GM21786 (cell line): ENCODE data around the gene CCDC32.
"Not testable (repeated sequence)": the region's sequence is repeated elsewhere in the genome, so short reads cannot be mapped to it uniquely, and the experiment has no call there.

Experiments used
- ATAC-seq: cut with Tn5 transposase; IDR thresholded peaks from one replicate; pipeline ENCODE4 v1.9.1; 2021; ENCODE audit not compliant: unreplicated experiment

Gene CCDC32, protein sequence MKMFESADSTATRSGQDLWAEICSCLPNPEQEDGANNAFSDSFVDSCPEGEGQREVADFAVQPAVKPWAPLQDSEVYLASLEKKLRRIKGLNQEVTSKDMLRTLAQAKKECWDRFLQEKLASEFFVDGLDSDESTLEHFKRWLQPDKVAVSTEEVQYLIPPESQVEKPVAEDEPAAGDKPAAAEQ

DNA sequence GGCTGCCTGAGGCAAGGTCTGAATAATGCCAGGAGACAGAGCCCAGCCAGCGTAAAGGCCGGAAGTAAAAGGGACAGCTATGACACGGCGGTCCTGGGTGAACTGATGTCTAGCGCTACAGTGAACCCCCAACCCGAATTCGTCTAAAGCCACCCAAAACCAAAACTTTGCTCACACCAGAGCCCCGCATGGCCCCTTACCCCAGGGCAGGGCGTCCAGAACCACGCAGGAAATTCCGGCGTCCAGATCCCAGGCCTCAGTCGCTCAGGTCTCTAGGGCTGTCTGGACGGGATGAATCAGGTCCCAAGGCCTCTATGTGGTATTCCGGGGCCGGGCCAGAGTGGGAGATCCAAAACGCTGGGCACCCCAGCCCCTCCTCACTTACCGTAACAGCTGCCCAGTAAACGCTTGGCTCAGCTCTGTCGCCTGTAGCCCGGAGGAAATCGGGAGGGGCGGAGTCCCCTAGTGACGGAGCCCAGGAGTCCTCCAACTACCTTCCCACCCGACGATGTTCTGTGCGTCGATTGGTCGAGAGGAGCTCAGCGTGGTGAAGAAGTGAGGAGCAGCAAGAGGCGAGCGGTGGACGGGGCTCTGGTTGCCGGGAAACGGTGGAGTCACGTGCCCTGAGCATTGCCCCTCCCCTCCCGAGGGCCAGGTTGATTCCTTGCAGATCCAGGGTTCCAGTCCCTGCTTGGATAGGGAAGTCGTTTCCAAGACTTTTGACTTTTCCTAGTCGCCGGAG is at the start of gene CCDC32:
Gene CCDC32 (minus strand): TSS at position 452 of the 742 bp plus-strand sequence. CDS start 2,027 bp downstream, outside the sequence.
- ATAC-seq: peak; percentile 94

DNA sequence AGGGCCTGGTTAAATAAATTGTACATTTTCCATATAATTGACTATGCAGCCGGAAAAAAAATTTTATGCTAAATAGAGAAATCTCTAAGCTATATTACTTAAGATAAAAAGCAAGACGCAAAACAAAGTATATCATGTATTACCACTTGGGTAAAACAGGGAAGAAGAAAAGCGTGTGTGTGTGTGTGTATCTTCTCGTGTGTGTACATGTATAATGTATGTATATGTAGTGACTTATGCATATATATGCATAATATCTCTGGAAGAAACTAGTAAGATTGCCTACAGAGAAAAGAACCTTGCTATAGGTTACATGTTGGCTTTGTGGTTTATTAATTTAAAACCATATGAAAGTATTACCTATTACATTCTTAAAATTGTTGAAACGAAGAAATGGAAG is 48.2 kb upstream of the CCDC32 start:
- no peak for ATAC-seq

DNA sequence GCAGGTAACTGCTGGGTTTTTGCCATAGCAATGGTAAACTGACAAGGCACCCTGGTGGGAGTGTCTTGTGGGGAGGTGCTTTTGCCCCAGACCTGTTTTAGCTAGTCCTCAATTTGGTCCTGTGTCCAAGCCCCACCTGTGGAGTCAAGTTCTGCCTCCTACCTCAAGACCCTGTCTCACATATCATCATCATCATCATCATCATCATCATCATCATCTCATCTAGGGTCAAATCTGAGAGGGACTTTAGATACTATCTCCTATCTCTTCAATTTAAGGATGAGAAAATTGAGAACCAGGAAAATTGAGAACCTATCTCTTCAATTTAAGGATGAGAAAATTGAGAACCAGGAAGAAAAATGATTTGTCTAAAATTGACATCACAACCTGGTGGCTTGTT is 39.1 kb upstream of the CCDC32 start:
- no peak for ATAC-seq

DNA sequence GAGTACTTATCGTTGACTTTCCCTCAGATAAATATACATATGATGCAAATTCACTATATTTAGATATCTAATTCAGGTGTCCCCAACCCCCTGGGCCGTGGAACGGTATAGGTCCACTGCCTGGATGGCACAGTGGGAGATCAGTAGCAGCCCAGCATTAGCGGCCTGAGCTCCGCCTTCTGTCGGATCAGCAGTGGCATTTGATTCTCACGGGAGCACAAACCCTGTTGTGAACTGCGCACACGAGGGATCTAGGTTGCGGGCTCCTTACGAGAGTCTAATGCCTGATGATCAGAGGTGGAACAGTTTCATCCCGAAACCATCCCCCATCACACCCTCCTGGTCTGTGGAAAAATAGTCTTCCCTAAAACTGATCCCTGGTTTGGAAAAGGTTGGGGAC is 36.1 kb upstream of the CCDC32 start:
- no peak for ATAC-seq

DNA sequence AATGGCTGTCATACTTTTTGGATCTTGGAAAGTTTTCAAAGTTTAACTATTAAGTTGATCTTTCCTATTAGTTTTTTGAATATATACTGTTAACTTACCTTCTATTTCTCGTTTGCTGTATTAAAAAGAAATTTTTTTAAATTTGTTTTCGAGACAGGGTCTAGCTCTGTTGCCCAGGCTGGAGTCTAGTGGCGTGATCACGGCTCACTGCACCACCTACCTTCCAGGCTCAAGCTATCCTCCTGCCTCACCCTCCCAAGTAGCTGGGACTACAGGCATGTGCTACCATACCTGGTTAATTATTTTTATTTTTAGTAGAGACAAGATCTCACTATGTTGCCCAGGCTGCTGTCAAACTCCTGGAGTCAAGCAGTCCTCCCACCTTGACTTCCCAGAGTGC is 33.8 kb upstream of the CCDC32 start:
- ATAC-seq: no peak

DNA sequence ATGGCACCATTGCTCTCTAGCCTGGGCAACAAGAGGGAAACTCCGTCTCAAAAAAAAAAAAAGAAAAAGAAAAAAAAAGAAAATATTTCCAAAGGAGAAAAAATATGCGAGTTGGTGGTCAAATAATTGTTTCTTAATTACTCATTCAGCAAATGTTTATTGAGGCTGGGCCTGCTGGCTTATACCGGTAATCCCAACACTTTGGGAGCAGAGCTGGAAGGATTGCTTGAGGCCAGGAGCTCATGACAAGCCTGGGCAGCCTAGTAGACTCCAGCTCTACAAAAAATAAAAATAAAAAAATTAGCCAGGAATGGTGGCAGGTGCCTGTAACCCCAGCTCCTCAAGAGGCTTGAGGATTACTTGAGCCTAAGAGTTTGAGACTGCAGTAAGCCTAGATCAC is 33.3 kb upstream of the CCDC32 start:
- no peak for ATAC-seq

DNA sequence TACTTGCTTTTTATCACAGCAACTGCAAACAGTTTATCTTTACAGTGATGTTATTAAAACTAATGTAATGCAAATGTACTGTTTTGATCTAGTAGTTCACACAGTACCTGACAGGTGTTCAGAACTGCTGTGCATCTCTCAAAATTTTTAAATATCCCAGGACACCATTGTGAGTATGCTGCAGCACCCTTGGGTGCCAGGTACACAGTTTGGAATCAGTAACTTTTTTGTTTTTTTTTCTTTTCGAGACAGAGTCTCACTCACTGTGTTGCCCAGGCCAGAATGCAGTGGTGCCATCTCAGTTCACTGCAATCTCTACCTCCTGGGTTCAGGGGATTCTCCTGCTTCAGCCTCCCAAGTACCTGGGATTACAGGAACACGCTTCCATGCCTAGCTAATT is 32.2 kb upstream of the CCDC32 start:
- ATAC-seq: no peak

DNA sequence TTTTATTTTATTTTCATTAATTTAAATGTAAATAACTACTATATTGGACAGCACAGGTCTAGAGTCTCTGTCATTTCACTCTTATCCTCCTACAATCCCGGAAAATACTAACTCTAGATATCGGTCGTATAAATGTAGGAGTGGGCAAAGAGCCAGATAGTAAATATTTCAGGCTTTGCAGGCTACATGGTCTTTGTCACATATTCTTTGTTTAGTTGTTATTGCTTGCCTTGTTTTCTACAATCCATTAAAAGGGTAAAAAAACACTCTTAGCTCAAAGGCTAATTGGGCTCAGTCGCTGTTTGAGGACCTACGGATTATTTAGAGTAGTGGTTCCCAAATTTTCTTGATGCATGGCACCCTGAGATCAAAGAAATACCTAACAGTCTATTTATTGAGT is 30.9 kb upstream of the CCDC32 start:
- ATAC-seq: no peak

DNA sequence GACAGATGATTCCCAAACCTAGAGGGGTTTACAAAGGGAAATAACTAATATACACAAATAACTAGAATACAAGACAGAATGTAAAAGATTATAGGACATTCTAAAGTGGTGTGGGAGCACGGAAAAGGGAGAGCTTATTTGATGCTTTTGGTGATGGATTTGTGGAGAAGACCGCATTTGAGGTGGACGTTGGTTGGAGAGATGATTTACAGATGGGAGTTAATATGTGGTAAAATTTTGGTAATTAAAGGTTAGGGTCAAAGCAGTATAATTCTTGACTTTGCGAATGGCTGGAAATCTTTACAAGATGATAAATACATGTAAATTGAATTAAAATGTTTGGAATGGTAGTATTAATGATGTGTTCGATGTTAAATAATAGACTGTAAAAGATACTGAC is 30.4 kb upstream of the CCDC32 start:
- no peak for ATAC-seq

DNA sequence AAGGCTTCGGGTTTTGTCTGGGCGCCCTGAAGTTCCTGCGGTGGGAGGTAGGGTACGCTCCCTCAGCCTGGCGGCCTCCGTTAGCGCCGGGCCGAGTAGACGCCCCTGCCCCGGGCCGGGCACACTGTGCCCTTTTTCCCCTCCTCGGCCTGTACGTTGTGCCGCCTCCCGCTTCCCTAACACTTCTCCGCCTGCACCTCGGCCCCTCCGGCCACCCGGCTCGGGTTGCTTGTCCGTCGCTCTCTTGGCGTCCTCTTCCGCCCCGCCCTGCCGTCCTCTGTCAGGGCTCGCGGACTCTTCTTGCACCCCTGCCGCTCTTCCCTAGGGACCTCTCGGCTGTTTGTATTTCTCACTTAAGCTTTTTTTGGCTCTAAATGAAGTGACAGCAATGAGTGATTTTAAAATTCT is 29.6 kb upstream of the CCDC32 start:
- peak; percentile 37 for ATAC-seq

DNA sequence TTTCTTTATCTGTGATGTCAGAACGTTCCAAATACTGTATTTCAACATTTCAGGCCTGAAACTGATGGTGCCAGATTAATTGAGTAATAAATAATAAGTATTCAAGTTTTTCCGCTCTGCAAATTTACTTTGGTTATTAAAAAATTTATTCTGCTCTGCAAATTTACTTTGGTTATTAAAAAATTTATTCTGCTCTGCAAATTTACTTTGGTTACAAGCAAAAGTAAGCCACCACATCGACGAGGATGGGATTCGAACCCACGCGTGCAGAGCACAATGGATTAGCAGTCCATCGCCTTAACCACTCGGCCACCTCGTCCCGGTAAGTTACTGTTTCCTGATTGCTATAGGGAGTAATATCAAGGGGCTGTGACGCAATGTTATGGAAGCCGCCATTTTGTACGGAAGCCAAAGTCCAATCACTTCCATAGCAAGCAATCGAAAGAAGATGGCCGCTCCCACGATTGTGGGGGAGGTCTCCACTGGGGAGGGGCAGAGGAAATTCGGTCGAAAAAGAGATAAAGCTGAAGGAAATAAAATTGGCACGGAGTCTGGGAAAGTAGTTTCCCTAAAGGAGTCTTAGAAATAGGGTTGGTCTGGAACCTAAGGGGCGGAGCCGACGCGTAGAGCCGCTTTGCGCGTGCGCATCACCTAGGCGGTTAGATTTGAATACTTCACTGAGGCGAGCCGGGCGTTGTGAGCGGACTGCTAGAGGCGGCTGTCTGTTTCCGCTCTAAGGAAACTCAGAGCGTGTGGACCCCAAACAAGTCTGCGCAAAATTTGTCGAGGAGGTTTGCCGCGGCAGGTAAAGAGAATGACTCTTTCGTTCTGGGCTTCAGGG is 29.0 kb upstream of the CCDC32 start, which contains the start of gene KNL1:
Gene KNL1 (plus strand): TSS at position 662 of the 841 bp plus-strand sequence. CDS start 8,683 bp downstream, outside the sequence.
- ATAC-seq: peak; percentile 65

DNA sequence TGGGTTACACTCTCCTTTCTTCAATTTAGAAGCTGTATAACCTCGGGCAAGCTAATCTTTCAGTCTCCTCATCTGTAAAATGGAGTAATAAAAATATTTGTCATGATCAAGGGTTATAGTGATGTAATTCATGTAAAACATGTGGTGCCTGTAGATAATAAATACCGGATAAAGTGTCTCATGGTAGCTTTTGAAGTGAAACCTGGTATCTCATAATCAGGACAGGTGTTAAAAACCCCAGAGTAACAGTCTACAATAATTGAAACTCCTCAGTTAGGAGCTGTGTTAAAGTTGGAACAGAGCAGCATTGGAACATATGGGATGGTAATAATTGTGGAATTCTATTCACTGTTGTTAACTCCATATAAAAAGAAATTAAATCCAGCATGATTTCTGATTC is 28.3 kb upstream of the CCDC32 start:
- ATAC-seq: no peak

DNA sequence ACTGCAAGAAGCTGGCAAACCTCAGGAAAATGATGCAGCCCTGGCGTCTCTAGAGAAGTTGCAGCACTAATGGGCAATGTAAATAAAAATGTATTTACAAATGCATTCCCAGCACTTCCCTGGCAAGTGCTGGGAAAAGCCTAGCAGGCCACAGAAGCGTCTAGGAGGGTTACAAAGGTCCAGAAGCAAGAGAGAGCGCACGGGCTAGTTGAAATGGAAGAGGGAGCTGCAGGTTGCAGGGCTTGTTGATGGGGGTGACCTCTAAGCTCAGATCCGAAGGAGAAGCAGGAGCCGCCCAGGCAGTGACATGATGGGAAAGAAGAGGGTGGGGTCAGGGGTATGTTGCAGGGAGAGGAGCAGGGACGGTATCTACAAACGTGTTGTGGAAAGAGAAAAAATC is 26.5 kb upstream of the CCDC32 start:
- ATAC-seq: no peak

DNA sequence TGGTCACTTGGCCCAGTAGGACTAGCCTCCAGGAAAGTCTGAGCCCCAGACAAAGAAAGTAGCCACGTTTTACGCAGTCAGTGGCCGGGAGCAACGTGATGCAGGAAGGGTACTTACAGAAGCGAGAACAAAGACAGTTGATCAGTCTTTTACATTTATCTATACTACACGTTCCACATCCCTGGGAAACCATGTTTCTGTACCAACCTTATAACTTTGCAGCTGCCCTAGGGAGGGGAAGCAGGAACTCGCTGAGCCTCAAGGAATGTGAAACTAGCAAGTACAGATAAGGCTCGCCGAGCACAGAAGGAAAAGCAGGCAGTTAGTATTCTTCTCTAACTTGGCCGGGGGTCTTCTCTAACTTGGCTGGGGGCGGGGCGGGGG is 25.8 kb upstream of the CCDC32 start:
- no peak for ATAC-seq

DNA sequence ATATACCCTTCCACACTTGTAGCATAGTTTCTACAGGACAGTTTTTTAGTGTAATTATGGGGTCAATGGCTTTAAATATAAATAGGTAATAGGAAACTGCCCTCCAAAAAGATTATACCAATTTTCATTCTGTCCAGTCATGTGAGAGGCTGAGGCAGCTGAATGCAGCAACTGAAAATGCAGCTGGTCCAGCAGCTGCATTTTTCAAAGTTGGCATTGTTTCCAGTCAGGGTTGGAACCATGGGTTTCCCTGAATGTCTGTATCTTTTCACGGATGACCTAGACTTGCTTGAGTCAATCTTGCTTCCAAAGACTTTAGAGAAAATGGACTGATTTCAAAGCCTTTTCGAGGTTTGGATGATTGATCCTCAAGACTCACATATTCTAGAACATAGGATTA is 19.3 kb upstream of the CCDC32 start:
- ATAC-seq: no peak

DNA sequence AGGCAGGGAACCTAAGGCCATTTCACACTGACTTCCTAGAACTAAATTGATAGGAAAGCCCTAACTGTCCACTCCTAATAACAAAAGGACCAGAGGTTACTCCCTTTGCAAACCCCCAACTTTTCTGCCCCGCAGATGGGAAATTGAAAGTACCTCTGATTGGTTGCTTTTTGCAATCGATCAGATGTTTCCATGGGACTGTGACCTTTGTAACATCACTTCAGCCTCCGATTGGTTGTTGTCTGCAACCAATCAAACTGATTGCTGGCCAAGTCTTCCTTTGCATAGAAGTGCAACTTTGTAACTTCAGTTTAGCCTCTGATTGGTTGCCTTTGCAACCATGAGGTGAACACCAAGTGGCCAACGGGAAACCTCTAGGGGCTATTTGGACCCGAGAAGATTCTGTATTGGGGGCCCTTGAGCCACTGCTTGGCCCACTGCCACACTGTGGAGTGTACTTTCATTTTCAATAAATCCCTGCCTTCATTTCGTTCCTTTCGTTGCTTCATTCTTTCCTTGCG is 17.9 kb upstream of the CCDC32 start:
- ATAC-seq: no peak

DNA sequence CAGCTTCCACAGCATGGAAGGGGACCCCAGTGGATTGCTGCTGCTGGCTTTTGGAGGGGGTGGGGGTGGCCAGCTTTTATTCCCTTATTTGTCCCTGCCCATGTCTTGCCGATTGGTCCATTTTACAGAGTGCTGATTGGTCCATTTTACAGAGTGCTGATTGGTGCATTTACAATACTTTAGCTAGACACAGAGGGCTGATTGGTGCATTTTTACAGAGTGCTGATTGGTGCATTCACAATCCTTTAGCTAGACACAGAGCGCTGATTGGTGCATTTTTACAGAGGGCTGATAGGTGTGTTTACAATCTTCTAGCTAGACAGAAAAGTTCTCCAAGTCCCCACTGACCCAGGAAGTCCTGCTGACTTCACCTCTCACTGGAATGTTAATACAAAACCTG is 17.0 kb upstream of the CCDC32 start:
- not testable (repeated sequence) for ATAC-seq

DNA sequence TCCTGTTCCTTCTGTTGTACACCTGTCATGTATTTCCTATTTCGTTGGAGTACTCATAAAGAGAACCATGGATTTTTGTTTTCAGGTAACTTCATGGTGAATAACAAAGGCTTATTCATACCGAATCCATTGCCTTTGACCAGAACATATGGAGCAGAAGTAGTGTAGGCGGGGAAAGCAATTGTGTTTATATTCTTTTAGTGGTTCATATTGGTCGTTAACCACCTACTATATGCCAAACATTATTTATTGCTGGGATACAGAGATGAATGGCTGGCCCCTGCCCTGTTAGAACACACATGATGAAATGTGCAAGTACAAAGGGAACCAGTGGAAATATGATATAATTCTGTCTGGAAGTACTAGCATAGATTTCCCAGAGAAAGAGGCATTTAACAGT is 14.1 kb upstream of the CCDC32 start:
- no peak for ATAC-seq

DNA sequence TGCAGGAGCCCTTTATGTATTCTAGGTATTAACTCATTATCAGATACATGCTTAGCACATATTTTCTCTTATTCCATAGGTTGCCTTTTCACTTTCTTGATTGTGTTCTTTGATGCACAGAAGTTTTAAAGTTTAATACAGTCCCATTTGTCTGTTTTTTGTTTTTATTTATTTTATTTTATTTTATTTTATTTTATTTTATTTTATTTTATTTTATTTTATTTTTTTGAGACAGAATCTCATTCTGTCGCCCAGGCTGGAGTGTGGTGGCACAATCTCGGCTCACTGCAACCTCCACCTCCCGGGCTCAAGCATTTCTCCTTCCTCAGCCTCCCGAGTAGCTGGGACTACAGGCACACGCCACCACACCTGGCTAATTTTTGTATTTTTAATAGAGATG is 12.1 kb upstream of the CCDC32 start:
- not testable (repeated sequence) for ATAC-seq

DNA sequence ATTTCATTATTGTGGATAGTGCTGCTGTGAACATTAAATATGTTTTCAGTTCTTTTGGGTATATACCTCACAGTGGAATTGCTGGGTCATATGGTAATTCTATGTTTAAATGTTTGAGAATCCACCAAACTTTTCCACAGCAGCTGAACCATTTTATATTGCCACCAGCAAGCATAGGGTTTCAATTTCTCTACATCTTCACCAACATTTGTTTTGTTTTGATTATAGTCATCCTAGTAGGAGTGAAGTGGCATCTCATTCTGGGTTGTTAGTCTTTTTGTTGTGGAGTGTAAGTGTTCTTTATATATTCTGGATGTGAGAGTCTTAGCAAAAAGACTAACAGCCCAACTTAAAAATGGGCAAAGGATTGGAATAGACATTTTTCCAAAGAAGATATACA is 10.3 kb upstream of the CCDC32 start:
- no peak for ATAC-seq

DNA sequence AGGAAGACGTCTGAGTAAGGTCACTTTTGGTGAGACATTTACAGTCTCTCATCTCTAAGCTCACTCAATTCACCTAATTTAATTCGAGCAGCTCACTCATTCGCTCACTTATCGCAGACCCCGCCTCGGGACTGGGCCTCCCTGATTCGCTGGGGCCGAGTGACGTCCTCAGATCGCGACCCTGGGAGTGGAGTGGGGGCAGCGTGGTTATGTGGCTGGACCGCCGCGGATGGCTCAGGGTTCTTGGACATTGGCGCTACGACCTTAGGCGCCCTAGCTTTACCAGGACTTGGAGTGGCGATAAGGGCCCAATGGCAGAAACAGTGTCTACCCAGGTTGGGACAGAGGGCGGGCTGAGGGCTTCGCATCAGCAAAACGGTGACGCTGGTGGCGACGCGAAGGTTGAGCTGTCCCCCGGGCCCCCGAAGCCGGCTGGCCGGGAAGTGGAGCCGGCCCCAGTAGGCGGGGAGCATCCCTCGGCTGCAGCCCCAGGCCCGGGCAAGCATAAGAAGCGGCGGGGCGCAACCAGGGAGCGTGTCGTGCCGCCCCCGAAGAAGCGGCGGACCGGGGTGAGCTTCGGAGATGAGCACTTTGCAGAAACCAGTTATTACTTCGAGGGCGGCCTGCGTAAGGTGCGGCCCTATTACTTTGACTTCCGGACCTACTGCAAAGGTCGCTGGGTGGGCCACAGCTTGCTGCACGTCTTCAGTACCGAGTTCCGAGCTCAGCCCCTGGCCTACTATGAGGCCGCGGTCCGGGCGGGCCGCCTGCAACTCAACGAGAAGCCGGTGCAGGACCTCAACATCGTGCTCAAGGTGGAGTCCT is 4.5 kb upstream of the CCDC32 start, which contains the start of gene RPUSD2:
Gene RPUSD2 (plus strand): TSS at position 171 of the 825 bp plus-strand sequence. CDS start 39 bp downstream, at position 210.
- ATAC-seq: peak; percentile 39
